Measurements from ENCODE around the gene LAMC3. TPM values are rescaled to one million over a fixed set of nuclear protein-coding genes. Genes with fewer than 3 reads are reported as not detected.

Gene LAMC3
- total RNA-seq = 0.03 and 0.26 TPM in 2 replicates
- polyA plus RNA-seq (2012) = 0.33 TPM

DNA sequence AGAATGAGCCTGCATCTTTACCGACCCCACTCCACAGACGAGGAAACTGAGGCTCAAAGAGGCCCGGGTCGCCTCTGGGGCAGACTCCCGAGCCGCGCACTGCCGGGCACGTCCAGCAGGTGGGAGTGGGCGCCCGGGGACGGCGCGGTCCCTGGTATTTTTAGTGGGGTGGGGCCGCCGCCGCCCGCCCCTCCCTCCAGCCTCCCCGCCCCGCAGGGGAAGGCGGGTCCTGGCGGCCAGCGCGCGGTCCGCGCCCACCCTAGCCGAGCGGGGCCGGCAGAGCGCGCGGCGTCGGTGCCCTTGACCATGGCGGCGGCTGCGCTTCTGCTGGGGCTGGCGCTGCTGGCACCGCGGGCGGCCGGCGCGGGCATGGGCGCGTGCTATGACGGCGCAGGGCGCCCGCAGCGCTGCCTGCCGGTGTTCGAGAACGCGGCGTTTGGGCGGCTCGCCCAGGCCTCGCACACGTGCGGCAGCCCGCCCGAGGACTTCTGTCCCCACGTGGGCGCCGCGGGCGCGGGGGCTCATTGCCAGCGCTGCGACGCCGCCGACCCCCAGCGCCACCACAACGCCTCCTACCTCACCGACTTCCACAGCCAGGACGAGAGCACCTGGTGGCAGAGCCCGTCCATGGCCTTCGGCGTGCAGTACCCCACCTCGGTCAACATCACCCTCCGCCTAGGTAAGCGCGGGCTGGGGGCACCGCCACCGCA is at the start of gene LAMC3:
TSS of gene LAMC3 (plus strand) at position 266 of the 710 bp plus-strand sequence. CDS start at position 307, 41 bp downstream.
- DNase-seq (ENCODE audit: low read depth) = no peak

DNA sequence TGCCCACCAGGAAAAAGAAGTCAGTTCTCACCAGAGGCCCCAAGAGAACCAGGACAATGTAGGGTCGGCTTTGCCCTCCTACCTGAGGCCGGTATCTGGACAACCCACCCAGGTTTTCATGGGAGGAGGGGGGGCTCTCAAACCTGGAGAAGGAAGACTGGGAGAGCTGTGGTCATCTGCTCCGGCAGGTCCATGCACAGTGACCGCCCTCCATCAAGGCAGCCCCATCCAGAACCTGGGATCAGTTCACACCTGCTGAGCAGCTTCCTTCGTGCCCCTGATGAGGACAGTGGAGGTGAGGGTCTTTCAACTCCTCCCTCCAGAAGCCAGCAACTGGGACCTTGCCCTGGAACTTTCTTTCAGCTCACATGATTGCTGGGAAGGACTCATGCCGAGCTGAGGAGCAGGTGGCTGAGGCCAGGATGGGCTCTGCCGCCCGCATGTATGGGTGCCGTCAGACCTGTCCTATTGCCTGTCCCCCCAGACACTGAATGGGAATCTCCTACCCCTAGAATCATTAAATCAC is 49.1 kb upstream of the LAMC3 start:
- no peak for DNase-seq (ENCODE audit: low read depth)

DNA sequence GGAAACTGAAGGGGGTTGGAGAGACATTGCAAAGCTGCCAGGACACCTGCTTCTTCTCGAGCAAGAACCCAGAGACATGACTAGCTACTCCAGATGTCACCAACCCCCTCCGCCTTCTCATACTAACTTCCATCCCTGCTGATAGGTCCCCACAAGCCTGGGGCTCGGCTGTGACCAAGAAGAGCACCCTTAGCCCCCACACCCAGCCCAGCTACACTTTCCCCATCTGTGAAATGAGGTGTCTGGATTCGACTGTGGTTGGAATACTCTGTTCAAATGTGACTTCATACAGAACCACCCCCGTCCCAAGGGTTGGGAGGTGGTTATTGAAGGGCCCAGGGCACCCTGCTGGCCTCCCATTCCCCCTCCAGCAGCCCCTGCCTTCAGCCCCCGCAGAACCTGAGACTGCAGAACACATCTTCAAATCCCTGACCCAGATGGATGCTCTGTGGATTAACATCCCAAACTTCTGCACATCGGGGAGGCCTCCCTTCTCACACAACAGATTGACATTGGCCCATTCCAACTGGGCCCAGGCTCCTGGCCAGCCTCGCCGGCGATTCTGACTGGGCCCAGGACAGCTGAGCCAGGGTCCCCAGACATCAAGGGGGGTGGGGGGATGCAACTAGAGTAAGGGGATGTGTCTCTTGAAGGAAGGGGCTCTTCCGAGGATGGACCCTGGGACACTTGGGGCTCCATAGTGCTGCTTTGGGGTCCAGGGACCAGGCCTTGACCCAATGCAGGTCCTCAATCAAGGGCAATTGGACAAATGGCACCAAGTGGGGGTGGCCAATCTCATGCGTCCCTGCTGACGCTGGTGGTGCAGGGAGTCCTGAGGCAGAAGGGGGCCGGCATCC is 48.2 kb upstream of the LAMC3 start:
- no peak for DNase-seq (ENCODE audit: low read depth)

DNA sequence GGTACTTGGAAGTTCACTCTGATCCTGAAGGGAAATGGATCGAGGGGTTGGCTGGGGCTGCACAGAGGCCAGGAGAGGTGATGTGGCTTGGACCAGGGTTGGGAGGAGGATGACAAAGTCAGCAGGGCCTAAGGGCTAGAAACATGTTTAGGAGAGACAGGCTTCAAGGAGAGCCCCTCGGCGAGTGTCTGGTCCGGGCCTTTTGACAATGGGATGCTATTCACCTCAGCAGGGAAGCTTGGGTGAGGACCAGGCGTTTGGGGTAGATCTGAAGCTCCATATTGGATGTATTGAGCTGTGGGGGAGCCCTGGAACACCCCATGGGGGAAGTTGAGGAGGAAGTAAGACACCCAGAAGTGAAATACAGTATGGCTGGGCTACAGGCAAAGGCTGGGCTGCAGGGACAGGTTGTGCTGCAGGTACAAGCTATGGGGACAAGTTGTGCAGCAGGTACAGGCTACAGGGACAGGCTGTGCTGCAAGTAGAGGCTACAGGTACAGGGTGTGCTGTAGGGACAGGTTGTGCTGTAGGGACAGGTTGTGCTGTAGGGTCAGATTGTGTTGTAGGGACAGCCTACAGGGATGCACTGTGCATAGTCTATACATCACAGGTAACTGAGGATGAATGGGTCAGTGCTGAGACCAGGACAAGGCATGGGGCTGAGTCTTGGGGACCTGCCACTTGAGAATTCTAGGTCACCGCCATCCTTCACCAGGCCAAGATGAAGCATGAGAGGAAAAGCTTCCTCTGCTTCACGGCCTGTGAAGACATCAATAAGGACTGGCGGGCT is 47.3 kb upstream of the LAMC3 start:
- no peak for DNase-seq (ENCODE audit: low read depth)

DNA sequence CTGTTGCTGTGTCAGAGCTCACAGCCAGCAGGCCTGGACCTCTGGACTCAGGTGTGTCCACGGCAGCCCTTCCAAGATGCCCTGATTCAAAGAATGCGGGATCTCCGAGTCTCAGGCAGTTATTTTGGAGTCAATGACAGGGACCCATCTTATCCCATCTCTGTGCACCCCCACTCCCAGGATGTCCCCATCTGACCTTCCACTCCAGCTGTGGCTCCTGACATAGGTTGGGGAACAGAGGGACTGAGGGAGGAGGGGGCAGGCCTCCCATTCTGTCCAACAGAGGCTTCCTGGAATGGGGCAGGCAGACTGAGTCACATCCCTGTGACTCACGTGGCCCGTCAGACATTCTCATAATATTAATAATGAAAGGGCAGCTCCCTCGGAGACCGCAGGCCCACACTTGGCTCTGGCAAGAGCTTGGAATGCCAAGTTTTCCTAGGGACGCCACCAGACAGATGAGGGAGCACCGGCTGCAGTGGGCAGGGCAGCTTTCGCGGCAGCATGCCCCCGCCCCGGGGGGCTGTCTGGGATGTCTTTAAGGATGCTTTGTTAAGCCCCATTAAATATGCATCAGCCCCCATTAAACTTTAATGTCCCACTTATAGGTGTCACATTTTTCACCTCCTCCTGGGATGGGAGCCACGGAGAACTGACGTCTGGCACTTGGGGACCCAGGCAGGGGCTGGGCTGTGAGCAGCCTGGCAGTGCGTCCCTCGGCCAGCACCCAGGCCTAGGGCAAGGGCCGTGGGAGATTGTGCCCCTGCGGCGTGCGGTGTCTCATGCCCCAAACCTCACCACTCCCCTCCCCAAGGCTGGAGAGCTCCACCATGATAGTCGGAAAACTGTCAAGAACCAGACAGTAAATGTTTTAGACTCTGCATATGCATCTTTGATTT is 46.3 kb upstream of the LAMC3 start:
- DNase-seq (ENCODE audit: low read depth) = peak; percentile 96

DNA sequence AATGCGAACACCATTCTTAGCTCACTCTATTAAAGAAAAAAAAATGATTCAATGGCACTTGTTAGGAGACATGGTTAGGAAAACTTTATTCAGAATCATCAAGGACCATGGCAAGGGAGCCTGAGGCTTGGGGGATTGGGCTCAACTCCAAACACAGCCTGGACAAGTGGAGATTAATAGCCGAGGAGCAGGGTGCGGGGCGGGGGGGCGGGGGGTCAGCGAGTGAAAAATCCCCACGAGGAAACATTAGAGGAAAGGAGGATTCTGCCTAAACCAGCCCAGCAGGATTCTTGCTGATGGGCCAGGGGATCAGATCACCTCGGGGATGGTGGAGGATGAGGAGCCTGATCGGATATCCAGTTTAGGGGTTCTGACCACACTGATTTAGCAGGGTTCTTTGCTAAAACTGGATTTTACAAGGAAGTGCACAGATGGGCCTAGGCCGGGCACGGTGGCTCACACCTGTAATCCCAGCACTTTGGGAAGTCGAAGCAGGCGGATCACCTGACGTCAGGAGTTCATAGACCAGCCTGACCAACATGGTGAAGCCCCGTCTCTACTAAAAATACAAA is 45.6 kb upstream of the LAMC3 start:
- DNase-seq (ENCODE audit: low read depth) = no peak

DNA sequence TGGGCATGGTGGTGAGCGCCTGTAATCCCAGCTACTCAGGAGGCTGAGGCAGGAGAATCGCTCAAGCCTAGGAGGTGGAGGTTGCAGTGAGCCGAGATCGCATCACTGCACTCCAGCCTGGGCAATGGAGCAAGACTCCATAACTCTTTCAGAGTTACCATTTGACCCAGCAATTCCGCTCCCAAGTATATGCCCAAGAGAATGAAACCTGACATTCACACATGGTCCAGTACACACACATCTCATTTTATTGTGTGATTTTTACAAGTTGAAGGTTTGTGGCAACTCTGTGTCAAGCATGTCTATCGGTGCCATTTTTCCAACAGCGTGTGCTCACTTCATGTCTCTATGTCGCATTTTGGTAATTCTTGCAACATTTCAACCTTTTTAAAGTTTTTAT is 45.1 kb upstream of the LAMC3 start:
- no peak for DNase-seq (ENCODE audit: low read depth)

DNA sequence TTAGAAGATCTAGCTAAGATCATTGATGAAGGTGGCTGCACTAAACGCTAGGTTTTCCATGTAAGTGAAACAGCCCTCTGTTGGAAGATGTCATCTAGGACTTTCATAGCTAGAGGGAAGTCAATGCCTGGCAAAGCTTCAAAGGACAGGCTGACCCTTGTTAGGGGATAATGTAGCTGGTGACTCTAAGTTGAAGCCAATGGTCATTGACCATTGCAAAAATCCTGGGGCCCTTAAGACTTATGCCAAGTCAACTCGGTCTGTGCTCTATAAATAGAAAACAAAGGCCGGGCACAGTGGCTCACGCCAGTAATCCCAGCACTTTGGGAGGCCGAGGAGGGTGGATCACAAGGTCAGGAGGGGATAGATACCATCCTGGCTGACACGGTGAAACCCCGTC is 43.3 kb upstream of the LAMC3 start:
- no peak for DNase-seq (ENCODE audit: low read depth)

DNA sequence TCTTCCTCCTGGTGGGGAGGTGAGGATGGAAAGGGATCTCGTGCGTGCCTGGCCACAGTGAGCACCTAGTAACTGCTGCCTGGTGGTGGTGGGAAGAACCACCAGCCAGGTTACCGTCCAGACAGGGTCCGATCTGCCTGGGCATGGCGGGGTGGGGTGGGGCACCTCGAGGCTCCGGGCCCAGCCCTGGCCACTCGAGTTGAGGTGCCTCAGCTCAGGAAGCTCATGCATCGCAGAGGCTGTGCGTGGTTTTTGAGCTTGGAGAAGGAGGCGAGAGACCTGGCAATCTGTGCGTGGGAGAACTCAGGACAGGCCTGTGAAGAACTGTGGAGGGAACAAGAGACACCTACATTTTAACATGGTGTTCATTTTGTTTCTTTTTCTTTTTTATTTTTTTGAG is 38.9 kb upstream of the LAMC3 start:
- DNase-seq (ENCODE audit: low read depth) = no peak

DNA sequence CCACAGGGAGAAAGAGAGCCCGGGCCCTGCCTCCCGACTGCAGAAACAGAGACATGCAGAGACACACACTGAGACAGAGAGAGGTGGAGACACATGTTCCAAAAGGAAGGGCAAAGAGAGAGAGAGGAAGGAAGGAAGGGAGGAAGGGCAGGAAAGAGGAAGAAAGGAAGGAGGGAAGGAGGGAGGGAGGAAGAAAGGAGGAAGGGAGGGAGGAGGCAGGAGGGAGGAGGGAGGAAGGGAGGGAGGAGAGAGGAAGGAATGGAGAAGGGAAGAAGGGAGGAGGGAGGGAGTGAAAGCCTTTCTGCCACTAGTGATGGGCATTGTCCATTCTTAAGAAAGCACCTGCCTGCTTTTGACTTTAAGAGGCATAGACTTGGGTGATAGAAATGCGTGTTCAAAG is 38.1 kb upstream of the LAMC3 start:
- DNase-seq (ENCODE audit: low read depth) = no peak

DNA sequence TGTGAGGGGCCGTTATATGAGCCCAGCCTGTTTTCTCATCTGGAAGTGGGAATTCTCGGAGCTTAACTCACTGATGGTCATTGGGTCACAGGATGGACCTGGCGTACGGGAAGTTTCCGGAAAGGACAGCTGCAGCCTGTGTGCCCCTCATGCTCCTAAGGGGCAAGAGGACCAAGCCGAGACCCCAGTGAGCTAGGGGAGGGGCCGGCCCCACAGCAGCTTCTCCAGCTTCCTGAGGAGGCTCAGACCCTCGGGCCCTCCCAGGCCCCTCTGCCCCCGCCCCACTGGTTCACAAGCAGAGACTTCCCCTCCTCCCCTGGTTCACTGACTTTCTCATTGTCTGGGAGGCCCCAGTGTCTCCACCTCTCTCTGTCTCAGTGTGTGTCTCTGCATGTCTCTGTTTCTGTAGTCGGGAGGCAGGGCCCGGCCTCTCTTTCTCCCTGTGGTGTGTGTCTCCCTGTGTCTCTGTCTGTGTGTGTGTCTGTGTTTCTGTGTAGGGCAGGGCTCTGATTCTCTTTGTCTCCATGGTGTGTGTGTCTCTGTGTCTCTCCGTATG is 37.6 kb upstream of the LAMC3 start:
- no peak for DNase-seq (ENCODE audit: low read depth)

DNA sequence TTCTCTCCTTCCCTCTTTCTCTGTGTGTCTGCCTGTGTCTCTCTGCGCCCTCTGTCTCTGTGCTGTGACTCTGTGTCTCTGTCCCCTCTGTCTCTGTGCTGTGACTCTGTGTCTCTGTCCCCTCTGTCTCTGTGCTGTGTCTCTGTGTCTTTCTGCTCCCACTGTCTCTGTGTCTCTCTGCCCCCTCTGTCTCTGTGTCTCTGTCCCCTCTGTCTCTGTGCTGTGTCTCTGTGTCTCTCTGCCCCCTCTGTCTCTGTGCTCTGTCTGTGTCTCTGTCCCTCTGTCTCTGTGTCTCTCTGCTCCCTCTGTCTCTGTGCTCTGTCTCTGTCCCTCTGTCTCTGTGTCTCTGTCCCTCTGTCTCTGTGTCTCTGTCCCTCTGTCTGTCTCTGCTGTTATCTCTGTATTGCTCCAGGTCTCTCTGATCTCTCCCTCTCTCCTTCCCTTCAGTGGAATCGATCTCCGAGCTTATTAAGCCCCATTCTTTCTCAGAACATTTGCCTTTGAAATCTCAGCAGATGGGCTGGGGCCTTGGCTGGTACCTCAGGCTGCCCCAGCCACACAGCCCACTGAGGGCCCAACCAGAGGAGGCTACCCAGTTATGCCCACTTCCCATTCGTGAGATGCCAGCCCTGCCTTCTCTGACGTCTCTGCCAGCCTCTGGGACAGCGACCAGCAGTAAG is 36.6 kb upstream of the LAMC3 start:
- no peak for DNase-seq (ENCODE audit: low read depth)

DNA sequence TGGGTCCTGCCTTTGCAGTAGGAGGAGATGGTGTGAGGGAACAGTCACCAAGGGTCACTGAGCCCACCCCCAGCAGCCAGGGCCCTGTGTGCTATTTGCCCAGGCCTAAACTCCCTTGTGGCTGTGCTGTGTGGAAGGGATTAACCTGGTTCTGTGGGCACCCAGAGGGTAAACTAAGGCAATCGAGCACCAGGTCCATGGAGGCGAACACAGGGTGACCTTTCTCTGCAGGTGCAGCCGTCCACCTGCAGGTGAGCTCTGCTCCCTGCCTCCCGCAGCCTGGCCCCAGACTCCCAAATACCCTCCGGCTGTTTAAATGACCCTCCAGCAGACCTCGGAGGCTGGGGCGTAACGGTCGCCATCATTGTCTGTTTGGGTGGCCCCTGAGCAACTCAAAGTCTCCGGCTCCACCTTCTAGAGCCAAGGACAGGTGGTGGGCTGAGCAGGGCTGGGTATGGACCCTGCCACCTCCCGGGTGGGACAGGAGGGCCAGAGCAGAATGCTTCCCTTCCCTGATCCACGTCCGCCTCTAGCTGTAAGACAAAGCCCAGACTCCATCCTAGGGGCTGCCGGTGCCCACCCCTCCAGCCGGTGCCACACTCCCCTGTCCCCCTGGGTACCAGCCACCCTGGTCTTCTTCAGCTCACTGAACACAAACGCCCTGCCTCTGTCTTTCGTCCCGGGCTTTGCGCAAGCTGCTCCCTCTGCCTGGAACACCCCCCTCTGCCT is 35.9 kb upstream of the LAMC3 start:
- no peak for DNase-seq (ENCODE audit: low read depth)

DNA sequence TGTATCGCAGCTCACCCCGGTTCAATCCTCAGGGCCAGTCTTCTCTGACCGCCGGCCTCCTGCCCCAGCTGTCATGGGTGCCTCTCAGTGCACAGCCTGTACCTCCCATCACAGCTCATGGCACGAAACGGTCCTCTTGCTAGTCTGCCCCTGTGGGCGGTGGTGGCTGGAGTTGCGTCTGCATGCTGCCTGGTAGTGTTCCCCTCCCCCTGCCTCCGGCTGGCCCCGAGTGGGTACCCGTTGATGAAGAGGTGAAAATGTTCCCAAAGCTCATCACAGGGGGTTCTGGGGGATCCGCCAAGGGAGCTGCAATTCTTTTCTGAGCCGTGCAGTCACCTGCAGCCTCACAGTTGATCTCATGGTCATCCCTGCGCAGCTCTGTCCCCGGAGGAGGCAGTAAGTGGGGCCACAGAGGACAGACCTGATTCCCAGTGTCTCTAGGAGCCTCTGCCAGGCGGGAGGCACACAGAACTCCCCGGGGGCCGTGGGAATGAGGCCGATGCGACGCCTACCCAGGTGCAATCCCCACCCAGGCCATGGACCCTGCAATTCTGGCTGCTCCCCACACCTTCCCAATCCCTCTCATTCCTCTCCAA is 35.2 kb upstream of the LAMC3 start:
- peak; percentile 47 for DNase-seq (ENCODE audit: low read depth)

DNA sequence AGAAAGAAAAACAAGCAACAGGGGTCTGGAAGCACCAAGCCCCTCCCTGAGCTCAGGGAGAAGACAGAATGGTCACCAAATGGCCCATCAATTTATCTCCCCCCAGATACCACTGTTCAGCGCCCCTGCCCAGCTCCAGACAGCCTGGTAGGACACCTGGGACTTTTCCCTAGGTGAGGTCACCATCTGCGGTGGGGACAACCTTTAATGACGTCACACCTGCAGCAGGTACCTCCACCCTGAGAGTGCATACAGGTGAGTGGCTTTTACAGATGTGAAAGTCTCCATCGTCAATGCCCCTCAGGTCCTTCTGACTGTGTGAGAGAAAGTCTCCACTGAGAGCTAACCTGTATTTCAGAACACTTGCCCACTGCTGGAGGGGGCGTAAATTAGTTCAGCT is 34.3 kb upstream of the LAMC3 start:
- no peak for DNase-seq (ENCODE audit: low read depth)

DNA sequence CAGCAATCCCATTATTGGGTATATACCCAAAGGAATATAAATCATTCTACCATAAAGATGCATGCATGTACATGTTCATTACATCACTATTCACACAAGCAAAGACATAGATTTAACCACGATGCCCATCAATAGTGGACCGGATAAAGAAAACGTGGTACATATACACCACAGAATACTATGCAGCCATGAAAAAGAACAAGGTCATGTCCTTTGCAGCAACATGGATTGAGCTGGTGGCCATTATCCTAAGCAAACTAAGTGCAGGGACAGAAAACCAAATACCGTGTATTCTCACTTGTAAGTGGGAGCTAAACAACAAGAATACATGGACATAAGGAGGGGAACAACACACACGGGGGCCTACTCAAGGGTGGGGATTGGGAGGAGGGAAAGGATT is 33.8 kb upstream of the LAMC3 start:
- no peak for DNase-seq (ENCODE audit: low read depth)

DNA sequence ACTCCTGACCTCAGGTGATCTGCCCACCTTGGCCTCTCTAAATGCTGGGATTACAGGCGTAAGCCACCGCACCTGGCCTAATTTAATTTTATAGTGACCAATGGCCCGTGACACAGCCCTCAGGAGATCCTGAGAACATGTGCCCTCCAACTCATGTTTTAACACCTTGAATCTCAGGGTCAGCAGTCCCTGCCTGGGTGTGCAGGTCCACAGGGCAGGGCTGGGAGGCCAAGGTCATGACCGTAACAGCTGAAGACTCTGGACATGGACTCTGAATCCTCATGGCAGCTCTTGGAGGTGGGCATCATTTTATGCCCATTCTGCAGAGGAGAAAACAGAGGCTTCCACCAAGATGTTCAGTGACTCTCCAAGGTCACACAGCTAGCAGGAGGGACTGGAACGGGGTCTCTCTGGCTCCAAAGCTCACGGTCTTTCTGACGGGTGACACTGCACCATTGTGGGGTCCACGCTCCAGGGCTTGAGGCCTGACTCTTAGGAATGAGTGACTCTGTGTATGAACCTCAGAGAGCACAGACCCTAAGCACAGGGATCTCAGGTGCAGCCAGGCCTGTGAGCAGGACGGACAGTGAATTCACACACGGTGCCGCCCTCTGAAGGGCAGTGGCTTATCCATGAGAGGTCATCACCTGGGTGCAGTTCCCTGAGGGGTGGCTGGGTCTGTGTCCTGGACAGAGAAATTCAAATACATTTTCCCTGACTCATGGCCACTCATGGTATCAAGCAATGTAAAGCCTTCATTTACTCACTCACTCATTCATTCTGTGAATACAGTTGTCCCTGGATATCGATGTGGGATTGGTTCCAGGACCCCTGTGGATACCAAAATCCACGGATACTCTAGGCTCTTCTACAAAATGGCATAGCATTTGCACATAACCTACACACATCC is 32.8 kb upstream of the LAMC3 start:
- no peak for DNase-seq (ENCODE audit: low read depth)

Measured in myocyte (in vitro differentiated cells).